Panc1 (cell line): ENCODE data around the gene TRDMT1. TPM values are rescaled to one million over a fixed set of nuclear protein-coding genes. Genes with fewer than 3 reads are reported as not detected.

Source experiments
- ATAC-seq: fragments of 200-7000 bp; cut with Tn5 transposase; 2 replicates; pipeline ENCODE4 v1.9.1; 2020; ENCODE audit warnings: mild to moderate bottlenecking, moderate library complexity
- BruUV-seq: library from RNA; stranded (reverse); fragments of 400-500 nt; replicated peaks from 2 replicates; lab custom pipeline; 2021; lab: Mats Ljungman, UMichigan
- CTCF ChIA-PET: fragments of 300-600 bp; sonication (Branson Sonifier 250); formaldehyde crosslinking; loops from one replicate; lab custom pipeline; 2022; ENCODE audit warnings: antibody characterized with exemption; lab: Charles Lee
- POLR2A ChIA-PET: fragments of 300-600 bp; sonication (Branson Sonifier 250); formaldehyde crosslinking; loops from one replicate; lab custom pipeline; 2022; ENCODE audit warnings: antibody characterized with exemption; lab: Charles Lee
- DNase-seq: peaks from one replicate; pipeline ENCODE4 v3.0.0-alpha.2; 2010; ENCODE audit warnings: low read depth, low spot score
- H3K27ac ChIP-seq: 2 replicates; pipeline ENCODE4 v1.5.1; 2011; ENCODE audit warnings: mild to moderate bottlenecking, low read length, inconsistent platforms
- H3K27me3 ChIP-seq: fragments of 200-500 bp; sonication (Bioruptor generic); 2 replicates; pipeline ENCODE4 v1.6.0; 2014; ENCODE audit warnings: low read length, inconsistent platforms; ENCODE audit not compliant: control insufficient read depth, insufficient read depth
- H3K36me3 ChIP-seq: fragments of 200-500 bp; sonication (Bioruptor generic); 2 replicates; pipeline ENCODE4 v1.5.1; 2014; ENCODE audit warnings: inconsistent platforms, mild to moderate bottlenecking, low read length, moderate library complexity; ENCODE audit not compliant: control insufficient read depth, insufficient read depth
- H3K4me1 ChIP-seq: 2 replicates; pipeline ENCODE4 v1.5.1; 2011; ENCODE audit warnings: inconsistent platforms, mild to moderate bottlenecking, low read length, moderate library complexity; ENCODE audit not compliant: control insufficient read depth, insufficient read depth
- H3K4me3 ChIP-seq, 2 experiments: 2 replicates each; pipeline ENCODE4 v1.5.1; 2011 to 2012; ENCODE audit warnings: low read depth in 2 of 2, low read length in 2 of 2, mild to moderate bottlenecking in 2 of 2, inconsistent platforms in 1 of 2, moderate library complexity in 1 of 2
- H3K9me3 ChIP-seq: fragments of 200-500 bp; sonication (Bioruptor generic); 2 replicates; pipeline ENCODE4 v1.5.1; 2014; ENCODE audit warnings: low read depth, mild to moderate bottlenecking, inconsistent platforms, low read length, moderate library complexity; ENCODE audit not compliant: control insufficient read depth, insufficient read depth
- CTCF ChIP-seq: fragments of 450-650 bp; IDR thresholded peaks from 2 replicates; pipeline ENCODE4 v1.5.1; 2017; ENCODE audit warnings: mild to moderate bottlenecking
- POLR2AphosphoS5 ChIP-seq: IDR thresholded peaks from 2 replicates; pipeline ENCODE4 v1.6.1; 2012; ENCODE audit warnings: mild to moderate bottlenecking, low read depth, low read length, moderate library complexity
- REST ChIP-seq, 2 experiments: IDR thresholded peaks; 2 replicates each; pipeline ENCODE4 v1.6.1; 2011 to 2012; ENCODE audit warnings: low read depth in 2 of 2, control low read depth in 1 of 2, low read length in 1 of 2, mild to moderate bottlenecking in 1 of 2, moderate library complexity in 1 of 2; ENCODE audit not compliant: insufficient read depth in 1 of 2
- SIN3A ChIP-seq: IDR thresholded peaks from 2 replicates; pipeline ENCODE4 v1.6.1; 2012; ENCODE audit warnings: low read depth, mild to moderate bottlenecking, low read length, moderate library complexity, borderline replicate concordance; ENCODE audit not compliant: insufficient read depth
- TCF7L2 ChIP-seq: IDR thresholded peaks from 2 replicates; pipeline ENCODE4 v1.6.1; 2011; ENCODE audit warnings: mild to moderate bottlenecking, low read depth, low read length, inconsistent platforms
- in situ Hi-C: cut with HindIII; loops from 2 replicates; pipeline ENCODE4 v1.10.0; 2016; ENCODE audit warnings: low sequenced_read_pairs, low pct_unique_long_range_greater_than_20kb
- intact Hi-C: fragments of 100-400 bp; cut with micrococcal nuclease; formaldehyde crosslinking; loops from one replicate; pipeline ENCODE4 v1.10.0; 2022; ENCODE audit not compliant: unreplicated experiment
- total RNA-seq: library from RNA; stranded (reverse); gene quantifications from one replicate; pipeline ENCODE4 v1.2.1, GENCODE V29; 2021; ENCODE audit not compliant: unreplicated experiment

The TRDMT1 gene
- total RNA-seq, 1 experiment from 2014 or later: 7.6 TPM

- Histone ChIP-seq H3K4me1 (peaks cover 3% of the 10 kb centered on the region; the same call in 1 of the 2 replicates), H3K36me3 (no peaks in the 10 kb centered on the region), H3K9me3 (no peaks in the 10 kb centered on the region), H3K27me3 (no peaks in the 10 kb centered on the region), H3K4me3 (no peak overlapping the region), H3K27ac (peak overlapping the region; percentile 79)
- ChIA-PET CTCF (no interaction called here), POLR2A (no interaction called here)
- ATAC-seq (no peak), DNase-seq (no peak)
- no peak for TF ChIP-seq SIN3A
- TF ChIP-seq TCF7L2: no peak
- no peak for TF ChIP-seq REST (IDR thresholded peaks at IDR 0.05; ENCODE audit: insufficient read depth in 1 of 2, low read depth in 2 of 2, low read length in 1 of 2)
- TF ChIP-seq CTCF: no peak
- TF ChIP-seq POLR2AphosphoS5: no peak
- in situ Hi-C loops (no loop called here), intact Hi-C loops (no loop called here)
- no TSS peak for BruUV-seq
These were observed 79.4 kb downstream of the TRDMT1 start for GRCh38 chr10:17122052-17122451.

- ChIA-PET POLR2A (no interaction called here), CTCF (no interaction called here)
- Histone ChIP-seq H3K4me3 (no peak overlapping the region), H3K9me3 (no peaks in the 10 kb centered on the region), H3K36me3 (no peaks in the 10 kb centered on the region), H3K4me1 (peaks cover 14% of the 10 kb centered on the region), H3K27ac (peak overlapping the region; percentile 67), H3K27me3 (no peaks in the 10 kb centered on the region)
- ATAC-seq (no peak), DNase-seq (no peak)
- no TSS peak for BruUV-seq
- TF ChIP-seq REST (IDR thresholded peaks at IDR 0.05; ENCODE audit: insufficient read depth in 1 of 2, low read depth in 2 of 2, low read length in 1 of 2) (no peak), CTCF (no peak), SIN3A (no peak), TCF7L2 (no peak), POLR2AphosphoS5 (no peak)
- intact Hi-C loops: no loop called here
- in situ Hi-C loops: no loop called here
These were observed 80.8 kb downstream of the TRDMT1 start for GRCh38 chr10:17120694-17121093.
